ENCODE data around the gene KLHL26. TPM values are rescaled to one million over a fixed set of nuclear protein-coding genes. Genes with fewer than 3 reads are reported as not detected.

Gene KLHL26
- total and polyA plus RNA-seq, 2 of the 13 experiments (the other 11 are each of a cell fraction or from before 2014, with no cell fraction given) = 1.5 to 1.7 TPM

DNA sequence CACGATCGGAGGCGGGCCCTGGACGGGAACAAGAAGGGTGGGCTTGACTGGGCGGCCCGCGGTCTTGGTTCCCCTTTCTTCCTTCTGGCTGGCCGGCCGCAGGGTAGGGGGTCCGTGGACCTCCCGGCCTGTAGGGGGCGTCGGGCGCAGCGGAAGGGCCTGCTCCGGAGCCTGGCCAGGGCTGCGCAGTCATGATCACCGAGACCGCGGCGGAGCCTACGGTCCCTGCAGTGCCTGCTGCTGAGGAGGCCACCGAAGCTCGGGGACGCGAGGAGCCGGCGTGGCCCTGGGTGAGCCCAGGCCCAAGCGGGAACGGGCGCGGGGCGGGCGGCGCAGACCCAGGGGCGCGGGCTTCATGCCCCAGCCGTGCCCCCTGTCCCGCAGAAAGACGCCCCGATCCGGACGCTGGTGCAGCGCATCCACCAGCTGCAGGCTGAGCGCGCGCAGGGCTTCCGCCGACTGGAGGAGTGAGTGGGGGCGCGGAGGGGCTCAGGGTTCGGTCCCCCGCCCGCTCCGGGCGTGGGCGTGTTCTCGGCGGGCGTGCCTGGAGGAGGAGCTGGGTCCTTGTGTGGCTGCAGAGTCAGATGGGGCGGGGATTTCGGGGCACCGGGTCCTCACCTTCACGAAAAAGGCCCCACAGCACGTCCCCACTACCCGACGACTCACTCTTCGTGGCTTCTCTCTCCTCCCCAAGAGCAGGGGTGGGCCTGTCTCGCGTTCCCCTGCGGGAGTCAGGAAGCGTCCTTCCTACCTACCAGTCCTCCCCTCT is 48.0 kb upstream of the KLHL26 start, which contains the start of gene REX1BD (continued):
- TF ChIP-seq, protein P1, sequence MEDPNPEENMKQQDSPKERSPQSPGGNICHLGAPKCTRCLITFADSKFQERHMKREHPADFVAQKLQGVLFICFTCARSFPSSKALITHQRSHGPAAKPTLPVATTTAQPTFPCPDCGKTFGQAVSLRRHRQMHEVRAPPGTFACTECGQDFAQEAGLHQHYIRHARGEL (CRISPR knock-in tag; IDR thresholded peaks at IDR 0.05) = 0 out of 2 replicates have a peak, but pooled peaks have one; percentile 48
- TF ChIP-seq ZNF143 (CRISPR knock-in tag; IDR thresholded peaks at IDR 0.05) (no peak; the same call in 1 of the 2 replicates), YEATS2 (CRISPR knock-in tag; IDR thresholded peaks at IDR 0.05; ENCODE audit: borderline replicate concordance) (peak; percentile 52; the same call in 1 of the 2 replicates), REL (CRISPR knock-in tag; conservative IDR thresholded peaks at IDR 0.05) (no peak; the same call in 1 of the 2 replicates), NFIB (CRISPR knock-in tag; IDR thresholded peaks at IDR 0.05; ENCODE audit: borderline replicate concordance) (no peak), SAFB2 (CRISPR knock-in tag; IDR thresholded peaks at IDR 0.05; ENCODE audit: borderline replicate concordance, low read depth) (peak; percentile 20), ZNF367 (CRISPR knock-in tag; IDR thresholded peaks at IDR 0.05; ENCODE audit: borderline replicate concordance) (no peak), MAFK (conservative IDR thresholded peaks at IDR 0.05 in 1 of 2, IDR thresholded peaks at IDR 0.05 in 1 of 2; ENCODE audit: low read length in 2 of 2) (no peak), NFE2 (CRISPR knock-in tag; IDR thresholded peaks at IDR 0.05) (peak; percentile 52; the same call in 1 of the 2 replicates), AKAP8 (CRISPR knock-in tag; IDR thresholded peaks at IDR 0.05) (0 out of 2 replicates have a peak, but pooled peaks have one; percentile 41), CSRNP1 (CRISPR knock-in tag; IDR thresholded peaks at IDR 0.05) (peak; percentile 59; the same call in 1 of the 2 replicates), ZNF251 (CRISPR knock-in tag; IDR thresholded peaks at IDR 0.05) (0 out of 2 replicates have a peak, but pooled peaks have one; percentile 81), ZNF569 (CRISPR knock-in tag; IDR thresholded peaks at IDR 0.05; ENCODE audit: borderline replicate concordance) (no peak; the same call in 1 of the 2 replicates), HOXA3 (CRISPR knock-in tag; IDR thresholded peaks at IDR 0.05) (peak; percentile 88), TARDBP (CRISPR knock-in tag; IDR thresholded peaks at IDR 0.05) (no peak; the same call in 1 of the 2 replicates), ZNF451 (CRISPR knock-in tag; IDR thresholded peaks at IDR 0.05) (peak; percentile 86; the same call in 1 of the 2 replicates), NFIC (IDR thresholded peaks at IDR 0.05; ENCODE audit: low read length) (no peak), ZNF703 (CRISPR knock-in tag; IDR thresholded peaks at IDR 0.05; ENCODE audit: borderline replicate concordance) (no peak), ESRRA (CRISPR knock-in tag; IDR thresholded peaks at IDR 0.05; ENCODE audit: low read depth) (peak; percentile 63; the same call in 1 of the 2 replicates), NBN (conservative IDR thresholded peaks at IDR 0.05) (no peak), YEATS4 (CRISPR knock-in tag; IDR thresholded peaks at IDR 0.05; ENCODE audit: borderline replicate concordance) (peak; percentile 70)
- TF ChIP-seq, protein P2, sequence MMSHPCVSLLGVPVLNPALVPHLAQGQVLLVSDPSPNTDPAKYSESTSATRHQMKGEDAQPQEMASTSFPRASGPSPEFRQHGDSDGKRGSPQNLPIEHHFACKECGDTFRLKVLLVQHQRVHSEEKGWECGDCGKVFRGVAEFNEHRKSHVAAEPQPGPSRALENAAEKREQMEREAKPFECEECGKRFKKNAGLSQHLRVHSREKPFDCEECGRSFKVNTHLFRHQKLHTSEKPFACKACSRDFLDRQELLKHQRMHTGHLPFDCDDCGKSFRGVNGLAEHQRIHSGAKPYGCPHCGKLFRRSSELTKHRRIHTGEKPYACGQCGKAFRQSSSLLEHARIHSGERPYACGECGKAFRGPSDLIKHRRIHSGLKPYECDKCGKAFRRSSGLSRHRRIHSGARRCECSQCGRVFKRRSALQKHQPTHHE (CRISPR knock-in tag; IDR thresholded peaks at IDR 0.05; ENCODE audit: borderline replicate concordance) = peak; percentile 75; the same call in 1 of the 2 replicates
- TF ChIP-seq, protein P3, sequence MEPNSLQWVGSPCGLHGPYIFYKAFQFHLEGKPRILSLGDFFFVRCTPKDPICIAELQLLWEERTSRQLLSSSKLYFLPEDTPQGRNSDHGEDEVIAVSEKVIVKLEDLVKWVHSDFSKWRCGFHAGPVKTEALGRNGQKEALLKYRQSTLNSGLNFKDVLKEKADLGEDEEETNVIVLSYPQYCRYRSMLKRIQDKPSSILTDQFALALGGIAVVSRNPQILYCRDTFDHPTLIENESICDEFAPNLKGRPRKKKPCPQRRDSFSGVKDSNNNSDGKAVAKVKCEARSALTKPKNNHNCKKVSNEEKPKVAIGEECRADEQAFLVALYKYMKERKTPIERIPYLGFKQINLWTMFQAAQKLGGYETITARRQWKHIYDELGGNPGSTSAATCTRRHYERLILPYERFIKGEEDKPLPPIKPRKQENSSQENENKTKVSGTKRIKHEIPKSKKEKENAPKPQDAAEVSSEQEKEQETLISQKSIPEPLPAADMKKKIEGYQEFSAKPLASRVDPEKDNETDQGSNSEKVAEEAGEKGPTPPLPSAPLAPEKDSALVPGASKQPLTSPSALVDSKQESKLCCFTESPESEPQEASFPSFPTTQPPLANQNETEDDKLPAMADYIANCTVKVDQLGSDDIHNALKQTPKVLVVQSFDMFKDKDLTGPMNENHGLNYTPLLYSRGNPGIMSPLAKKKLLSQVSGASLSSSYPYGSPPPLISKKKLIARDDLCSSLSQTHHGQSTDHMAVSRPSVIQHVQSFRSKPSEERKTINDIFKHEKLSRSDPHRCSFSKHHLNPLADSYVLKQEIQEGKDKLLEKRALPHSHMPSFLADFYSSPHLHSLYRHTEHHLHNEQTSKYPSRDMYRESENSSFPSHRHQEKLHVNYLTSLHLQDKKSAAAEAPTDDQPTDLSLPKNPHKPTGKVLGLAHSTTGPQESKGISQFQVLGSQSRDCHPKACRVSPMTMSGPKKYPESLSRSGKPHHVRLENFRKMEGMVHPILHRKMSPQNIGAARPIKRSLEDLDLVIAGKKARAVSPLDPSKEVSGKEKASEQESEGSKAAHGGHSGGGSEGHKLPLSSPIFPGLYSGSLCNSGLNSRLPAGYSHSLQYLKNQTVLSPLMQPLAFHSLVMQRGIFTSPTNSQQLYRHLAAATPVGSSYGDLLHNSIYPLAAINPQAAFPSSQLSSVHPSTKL (CRISPR knock-in tag; IDR thresholded peaks at IDR 0.05) = peak; percentile 69
